ENCODE data around the gene ZNF691.
"Not testable (repeated sequence)": the region's sequence is repeated elsewhere in the genome, so short reads cannot be mapped to it uniquely, and the experiment has no call there.

- TF ChIP-seq ZNF274 (IDR thresholded peaks at IDR 0.05; ENCODE audit: low read depth, low read length); SUZ12 (IDR thresholded peaks at IDR 0.05; ENCODE audit: extremely low read depth, insufficient read depth, insufficient read length): not testable (repeated sequence)
Observed at GRCh38 chr1:42869254-42869653, 22.8 kb downstream of the ZNF691 start.

All from NT2/D1 (cell line).